Activated naive CD8-positive, alpha-beta T cell treated with anti-CD3 and anti-CD28 coated beads, Interleukin-2, amount 50 U/mL, for 16 hours (primary cell): ENCODE data around the gene RABGAP1.
"Not testable (repeated sequence)": the region's sequence is repeated elsewhere in the genome, so short reads cannot be mapped to it uniquely, and the experiment has no call there.

ENCODE experiments used
- DNase-seq: peaks from one replicate; pipeline ENCODE4 v3.0.0-alpha.2; 2020; ENCODE audit warnings: low read depth, low spot score

RABGAP1 gene

GRCh38 chr9:122940749-122941581, at the start of gene RABGAP1:
RABGAP1 (plus strand) TSS chr9:122941020; CDS start chr9:122957060, 16,040 bp downstream.
- peak; percentile 98 for DNase-seq

- no peak for DNase-seq
These were observed 42.9 kb upstream of the RABGAP1 start for GRCh38 chr9:122897969-122898368.

- no peak for DNase-seq
These were observed 40.0 kb upstream of the RABGAP1 start for GRCh38 chr9:122900791-122901190.

GRCh38 chr9:122904466-122904822, 36.4 kb upstream of the RABGAP1 start:
- no peak for DNase-seq

- peak; percentile 87 for DNase-seq
These were observed 35.8 kb upstream of the RABGAP1 start, which contains the start of gene RC3H2 for GRCh38 chr9:122904823-122905710. RC3H2 (minus strand) TSS chr9:122905359; CDS start chr9:122897509, 7,850 bp downstream.

GRCh38 chr9:122906122-122906521, 34.7 kb upstream of the RABGAP1 start:
- not testable (repeated sequence) for DNase-seq

GRCh38 chr9:122912671-122912963, 28.2 kb upstream of the RABGAP1 start:
- no peak for DNase-seq

- DNase-seq = peak; percentile 49
These were observed 27.7 kb upstream of the RABGAP1 start, which contains the start of gene ZBTB6 for GRCh38 chr9:122912964-122913673. ZBTB6 (minus strand) TSS chr9:122913323; CDS start chr9:122912072, 1,251 bp downstream.

GRCh38 chr9:122918310-122918709, 22.5 kb upstream of the RABGAP1 start:
- DNase-seq = no peak

GRCh38 chr9:122922713-122923112, 18.1 kb upstream of the RABGAP1 start:
- no peak for DNase-seq

GRCh38 chr9:122923947-122924346, 16.9 kb upstream of the RABGAP1 start:
- no peak for DNase-seq

GRCh38 chr9:122929796-122930354, 10.9 kb upstream of the RABGAP1 start:
- DNase-seq = no peak

- DNase-seq = no peak
These were observed 10.1 kb upstream of the RABGAP1 start for GRCh38 chr9:122930541-122931225.

GRCh38 chr9:122931226-122932121, 9.3 kb upstream of the RABGAP1 start, which contains the start of gene ZBTB26:
ZBTB26 (minus strand) TSS chr9:122931512; CDS start chr9:122919934, 11,578 bp downstream.
- peak; percentile 73 for DNase-seq

GRCh38 chr9:122936464-122936863, 4.4 kb upstream of the RABGAP1 start:
- DNase-seq = no peak

GRCh38 chr9:122936883-122937282, 3.9 kb upstream of the RABGAP1 start:
- DNase-seq = no peak

- no peak for DNase-seq
These were observed 1.2 kb upstream of the RABGAP1 start for GRCh38 chr9:122939601-122940000.

GRCh38 chr9:122940454-122940748, 419 bp upstream of the RABGAP1 start:
- no peak for DNase-seq

GRCh38 chr9:122941582-122942234, 888 bp downstream of the RABGAP1 start:
- no peak for DNase-seq
